Adrenal gland (tissue), 12 donors: ENCODE measurements around the gene PLAGL1. TPM values are rescaled to one million over a fixed set of nuclear protein-coding genes. Genes with fewer than 3 reads are reported as not detected.

Experiments
- DNase-seq, 7 donors: peaks; one replicate each; pipeline ENCODE4 v3.0.0-alpha.2; 2019 to 2020
- H3K27ac ChIP-seq, 5 donors: fragments of 200-600 bp; sonication (generic) in 4 of 5; 1 replicate in 3 of 5; 2 replicates in 2 of 5; pipeline versions ENCODE4 v1.5.1 to v1.8.0; 2016 to 2020; ENCODE audit warnings: mild to moderate bottlenecking in 1 of 5
- H3K27me3 ChIP-seq: fragments of 200-600 bp; 2 replicates; pipeline ENCODE4 v1.8.0; 2021
- H3K36me3 ChIP-seq, 2 donors: fragments of 200-600 bp; replicated peaks in 1 of 2; 1 replicate in 1 of 2; 2 replicates in 1 of 2; pipeline versions ENCODE4 v1.5.1 to v1.8.0; 2018 to 2022
- H3K4me1 ChIP-seq, 2 donors: fragments of 200-600 bp; replicated peaks in 1 of 2; 1 replicate in 1 of 2; 2 replicates in 1 of 2; pipeline versions ENCODE4 v1.5.1 to v1.8.0; 2018 to 2021
- H3K4me3 ChIP-seq, 4 donors: fragments of 200-600 bp; sonication (generic) in 3 of 4; one replicate each; pipeline ENCODE4 v1.5.1; 2016 to 2018
- H3K9me3 ChIP-seq, 3 donors: fragments of 200-600 bp; sonication (generic) in 1 of 3; replicated peaks in 1 of 3; 1 replicate in 2 of 3; 2 replicates in 1 of 3; pipeline versions ENCODE4 v1.5.1 to v1.8.0; 2016 to 2021
- CTCF ChIP-seq, 6 experiments: fragments of 450-650 bp in 4 of 6; fragments of 200-600 bp in 2 of 6; sonication (generic) in 1 of 6; IDR thresholded peaks; 1 replicate in 5 of 6; 2 replicates in 1 of 6; pipeline versions ENCODE4 v1.5.1 to v1.8.0; 2016 to 2021; ENCODE audit warnings: antibody characterized with exemption in 6 of 6, mild to moderate bottlenecking in 2 of 6, moderate library complexity in 1 of 6
- POLR2A ChIP-seq, 2 donors: fragments of 450-650 bp; IDR thresholded peaks; one replicate each; pipeline ENCODE4 v1.6.1; 2017; ENCODE audit warnings: antibody characterized with exemption in 2 of 2, mild to moderate bottlenecking in 2 of 2, moderate library complexity in 1 of 2
- WGBS, 4 donors: extraction: QIAGEN DNeasy Blood & Tissue Kit in 2 of 4; methylation state at CpG; one replicate each; pipeline versions ENCODE4 v1.1.5 to v1.1.7; 2013 to 2017; 5-methylcytosine and 5-hydroxymethylcytosine counted together
- intact Hi-C, 2 donors: fragments of 100-400 bp; cut with DNase I; formaldehyde crosslinking; loops; one replicate each; pipeline versions ENCODE4 v1.14.1 to v1.15.0; 2022 to 2023
- polyA plus RNA-seq, 3 donors: library from polyadenylated mRNA; stranded (reverse); fragments of 200-250 nt in 2 of 3; fragments of 350-450 nt in 1 of 3; fragmentation: Illumina TruSeq in 1 of 3; extraction: RNeasy Lipid Tissue Mini Kit (QIAGEN cat#74804) in 1 of 3; gene quantifications; one replicate each; pipeline ENCODE4 v1.2.3, GENCODE V29; 2013 to 2014
- total RNA-seq, 9 donors: library from RNA; depleted of rRNA in 4 of 9; stranded (reverse); fragments of >200 nt in 4 of 9; fragments of 120-200 nt in 1 of 9; fragmentation: NEBNext Ultra II Directional in 1 of 9; extraction: Animal tissue kit (Norgen Biotek cat#: 25700) in 1 of 9; gene quantifications; one replicate each; pipeline versions ENCODE4 v1.1.0 to v1.2.4, GENCODE V29; 2013 to 2023
- donor health status: healthy with polysubstance abuse.
- donor health status: Bipolar disorder and iron deficiency.
- donor health status: DM: yes; HTN: yes; CAD: no.
- donor health status: DM: no; HTN: no; CAD: no.
- donor health status: DM: no; HTN: no; CAD: no.
- donor health status: DM: yes; HTN: yes; CAD: no.

The PLAGL1 gene
- total and polyA plus RNA-seq, 12 donors: 20.4 to 197 (median 78.7) TPM

- Histone ChIP-seq H3K9me3 (no peaks in the 10 kb centered on the region), H3K4me3 (no peak overlapping the region), H3K27ac (peak overlapping the region in 1 of 5 donors; percentile 18), H3K36me3 (no peaks in the 10 kb centered on the region), H3K4me1 (peaks cover 39 to 56% of the 10 kb centered on the region in 2 donors), H3K27me3 (no peaks in the 10 kb centered on the region)
- intact Hi-C loops: no loop called here
- TF ChIP-seq POLR2A (IDR thresholded peaks at IDR 0.05) (no peak), CTCF (IDR thresholded peaks at IDR 0.05) (no peak)
- 68 to 76% (median 72%) methylated on average over 6 of the region's 6 CpGs for WGBS, 4 donors
- DNase-seq: no peak
Observed at GRCh38 chr6:143965503-143966171, 42.4 kb downstream of the PLAGL1 start.

- TF ChIP-seq POLR2A (IDR thresholded peaks at IDR 0.05) (no peak), CTCF (IDR thresholded peaks at IDR 0.05) (no peak)
- Histone ChIP-seq H3K4me1 (peaks cover 30 to 46% of the 10 kb centered on the region in 2 donors), H3K9me3 (no peaks in the 10 kb centered on the region), H3K4me3 (no peak overlapping the region), H3K27ac (peak overlapping the region in 1 of 5 donors; percentile 46), H3K27me3 (no peaks in the 10 kb centered on the region), H3K36me3 (peaks cover 0 to 3% of the 10 kb centered on the region in 2 donors)
- 46 to 58% (median 52%) methylated on average over 6 of the region's 6 CpGs for WGBS, 4 donors
- intact Hi-C loops: no loop called here
- no peak for DNase-seq
Observed at GRCh38 chr6:143964674-143965081, 43.4 kb downstream of the PLAGL1 start.

- WGBS, 4 donors: 53 to 73% (median 64%) methylated on average over 7 of the region's 7 CpGs
- Histone ChIP-seq H3K4me3 (no peak overlapping the region), H3K36me3 (peaks cover 0 to 3% of the 10 kb centered on the region in 2 donors), H3K27me3 (no peaks in the 10 kb centered on the region), H3K9me3 (no peaks in the 10 kb centered on the region), H3K27ac (no peak overlapping the region), H3K4me1 (peaks cover 18 to 33% of the 10 kb centered on the region in 2 donors)
- intact Hi-C loops: no loop called here
- no peak for DNase-seq
- no peak for TF ChIP-seq CTCF (IDR thresholded peaks at IDR 0.05)
Observed at GRCh38 chr6:143963158-143963919, 44.7 kb downstream of the PLAGL1 start.
